Mesothelial cell of epicardium (in vitro differentiated cells): ENCODE results near the gene CHST11. TPM values are rescaled to one million over a fixed set of nuclear protein-coding genes. Genes with fewer than 3 reads are reported as not detected.

Source experiments
- DNase-seq, 2 experiments: peaks; one replicate each; pipeline ENCODE4 v3.0.0; 2021; ENCODE audit warnings: low spot score in 2 of 2; ENCODE audit not compliant: unreplicated experiment in 2 of 2
- H3K27ac Mint-ChIP-seq: 2 replicates; pipeline ENCODE4 v1.8.0; 2021; ENCODE audit warnings: mixed read lengths
- H3K27me3 Mint-ChIP-seq: 2 replicates; pipeline ENCODE4 v1.8.0; 2021; ENCODE audit warnings: low read depth, mixed read lengths
- H3K36me3 Mint-ChIP-seq: 2 replicates; pipeline ENCODE4 v1.8.0; 2021; ENCODE audit warnings: mixed read lengths
- H3K4me1 Mint-ChIP-seq: 2 replicates; pipeline ENCODE4 v1.8.0; 2021; ENCODE audit warnings: mixed read lengths
- H3K4me3 Mint-ChIP-seq: 2 replicates; pipeline ENCODE4 v1.8.0; 2021; ENCODE audit warnings: mild to moderate bottlenecking, moderate library complexity, mixed read lengths
- H3K9me3 Mint-ChIP-seq: 2 replicates; pipeline ENCODE4 v1.8.0; 2021; ENCODE audit warnings: mixed read lengths
- total RNA-seq: library from RNA; stranded (reverse); gene quantifications from 3 replicates; pipeline ENCODE4 v1.2.1, GENCODE V29; 2021
- TF ChIP-seq, protein P1 (sequence below): fragments of 200-600 bp; sonication (generic); IDR thresholded peaks from one replicate; pipeline ENCODE4 v1.5.0; 2021; ENCODE audit warnings: antibody characterized with exemption; ENCODE audit not compliant: unreplicated experiment

CHST11 gene
- total RNA-seq, 1 donor from 2014 or later, result 15.0 TPM

GRCh38 chr12:104635607-104636343 lies 179.0 kb downstream of the CHST11 start:
- DNase-seq, result no peak
- Mint-ChIP-seq H3K4me1 (peaks cover 14% of the 10 kb centered on the region), H3K9me3 (no peaks in the 10 kb centered on the region), H3K4me3 (no peak overlapping the region), H3K27ac (no peak overlapping the region), H3K36me3 (no peaks in the 10 kb centered on the region), H3K27me3 (peaks cover 61% of the 10 kb centered on the region)
- TF ChIP-seq, protein P1, sequence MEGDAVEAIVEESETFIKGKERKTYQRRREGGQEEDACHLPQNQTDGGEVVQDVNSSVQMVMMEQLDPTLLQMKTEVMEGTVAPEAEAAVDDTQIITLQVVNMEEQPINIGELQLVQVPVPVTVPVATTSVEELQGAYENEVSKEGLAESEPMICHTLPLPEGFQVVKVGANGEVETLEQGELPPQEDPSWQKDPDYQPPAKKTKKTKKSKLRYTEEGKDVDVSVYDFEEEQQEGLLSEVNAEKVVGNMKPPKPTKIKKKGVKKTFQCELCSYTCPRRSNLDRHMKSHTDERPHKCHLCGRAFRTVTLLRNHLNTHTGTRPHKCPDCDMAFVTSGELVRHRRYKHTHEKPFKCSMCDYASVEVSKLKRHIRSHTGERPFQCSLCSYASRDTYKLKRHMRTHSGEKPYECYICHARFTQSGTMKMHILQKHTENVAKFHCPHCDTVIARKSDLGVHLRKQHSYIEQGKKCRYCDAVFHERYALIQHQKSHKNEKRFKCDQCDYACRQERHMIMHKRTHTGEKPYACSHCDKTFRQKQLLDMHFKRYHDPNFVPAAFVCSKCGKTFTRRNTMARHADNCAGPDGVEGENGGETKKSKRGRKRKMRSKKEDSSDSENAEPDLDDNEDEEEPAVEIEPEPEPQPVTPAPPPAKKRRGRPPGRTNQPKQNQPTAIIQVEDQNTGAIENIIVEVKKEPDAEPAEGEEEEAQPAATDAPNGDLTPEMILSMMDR, result no peak

DNA sequence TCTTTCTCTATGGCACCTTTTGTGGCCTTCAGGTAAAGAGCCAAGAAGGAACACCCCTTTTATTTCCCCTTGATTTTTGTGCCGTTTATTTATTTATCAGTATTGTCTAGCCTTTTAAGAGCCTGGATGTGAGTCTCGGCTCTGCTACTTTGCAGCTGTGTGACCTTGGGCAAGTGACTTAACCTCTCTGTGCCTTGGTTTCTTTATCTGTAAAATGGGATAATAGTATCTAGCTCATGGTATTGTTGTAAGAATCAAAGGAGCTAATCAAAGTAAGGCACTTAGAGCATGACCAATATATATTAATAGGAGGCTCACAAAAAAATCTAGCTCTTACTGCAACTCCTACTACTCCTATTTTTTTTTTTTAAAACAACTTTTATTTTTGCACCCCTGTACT lies 179.7 kb downstream of the CHST11 start:
- Mint-ChIP-seq H3K4me1 (peaks cover 14% of the 10 kb centered on the region), H3K36me3 (no peaks in the 10 kb centered on the region), H3K27me3 (peaks cover 55% of the 10 kb centered on the region), H3K9me3 (no peaks in the 10 kb centered on the region), H3K27ac (no peak overlapping the region), H3K4me3 (no peak overlapping the region)
- TF ChIP-seq, protein P1, result no peak
- no peak for DNase-seq

DNA sequence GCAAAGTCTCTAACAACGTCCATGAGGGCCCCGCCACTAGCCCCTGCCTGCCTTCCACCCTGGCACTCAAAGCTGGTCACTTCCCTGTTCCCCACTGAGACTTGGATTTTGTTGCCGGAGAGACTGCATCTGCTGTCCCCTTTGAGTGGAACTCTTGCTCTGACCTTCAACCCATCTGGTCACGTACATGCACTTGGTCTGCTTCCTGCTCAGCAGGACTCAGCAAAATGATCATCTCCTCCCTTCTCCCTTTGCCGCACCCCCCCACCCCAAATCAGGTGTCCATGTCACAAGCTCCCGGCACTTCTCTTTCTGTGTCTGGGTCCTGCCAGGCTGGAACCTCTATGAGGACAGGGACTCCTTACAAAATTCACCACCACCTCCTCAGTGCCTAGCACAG lies 180.9 kb downstream of the CHST11 start:
- DNase-seq, result no peak
- Mint-ChIP-seq H3K4me3 (no peak overlapping the region), H3K36me3 (no peaks in the 10 kb centered on the region), H3K9me3 (no peaks in the 10 kb centered on the region), H3K4me1 (peaks cover 9% of the 10 kb centered on the region), H3K27ac (no peak overlapping the region), H3K27me3 (peaks cover 44% of the 10 kb centered on the region)
- TF ChIP-seq, protein P1, result no peak

DNA sequence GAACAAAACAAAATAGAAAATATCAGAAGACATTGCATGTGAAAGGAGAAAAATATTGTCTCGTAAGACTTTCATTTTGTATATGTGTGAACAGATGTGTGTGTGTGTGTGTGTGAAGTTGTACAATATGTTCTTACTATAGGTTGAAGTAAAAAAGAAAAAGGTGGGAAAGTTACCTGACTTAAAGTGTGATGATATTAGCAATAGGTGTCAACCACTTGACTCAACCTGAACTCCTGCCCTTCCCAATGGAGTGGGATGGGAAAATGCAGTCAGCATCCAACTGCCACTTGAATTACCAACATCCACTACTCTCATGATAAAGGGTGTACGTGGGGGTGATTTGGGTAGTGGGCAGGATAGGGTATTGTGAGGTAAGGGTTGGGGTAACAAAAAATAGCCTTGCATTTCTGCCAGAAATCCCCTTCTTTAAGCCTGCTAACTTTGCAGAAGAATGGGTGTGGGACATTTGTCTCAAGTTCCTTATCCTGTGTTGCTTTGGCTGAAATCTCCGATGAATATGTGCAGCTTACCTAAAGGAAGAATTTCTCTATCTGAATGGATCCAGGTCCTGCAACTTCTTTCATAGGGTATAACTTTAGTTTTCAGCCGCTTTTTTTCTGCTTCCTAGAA lies 181.6 kb downstream of the CHST11 start:
- TF ChIP-seq, protein P1, result no peak
- H3K4me1 Mint-ChIP-seq, result peaks cover 4% of the 10 kb centered on the region
- no peak overlapping the region for H3K27ac Mint-ChIP-seq
- H3K9me3 Mint-ChIP-seq, result no peaks in the 10 kb centered on the region
- H3K4me3 Mint-ChIP-seq, result no peak overlapping the region
- no peaks in the 10 kb centered on the region for H3K36me3 Mint-ChIP-seq
- peaks cover 39% of the 10 kb centered on the region for H3K27me3 Mint-ChIP-seq
- DNase-seq, result no peak

- peaks cover 2% of the 10 kb centered on the region for H3K4me1 Mint-ChIP-seq
- H3K9me3 Mint-ChIP-seq, result no peaks in the 10 kb centered on the region
- DNase-seq, result no peak
- TF ChIP-seq, protein P1, result no peak
- no peak overlapping the region for H3K4me3 Mint-ChIP-seq
- H3K27ac Mint-ChIP-seq, result no peak overlapping the region
- H3K27me3 Mint-ChIP-seq, result peaks cover 38% of the 10 kb centered on the region
- H3K36me3 Mint-ChIP-seq, result no peaks in the 10 kb centered on the region
These were observed 182.1 kb downstream of the CHST11 start for GRCh38 chr12:104638851-104639240.
